Measurements from ENCODE around the gene PSME3IP1. TPM values are rescaled to one million over a fixed set of nuclear protein-coding genes. Genes with fewer than 3 reads are reported as not detected.

The PSME3IP1 gene
- total and polyA plus RNA-seq, 2 experiments from 2014 or later = 64.2 to 73.2 TPM

GRCh38 chr16:57131351-57131970, 54.4 kb downstream of the PSME3IP1 start:
- Histone ChIP-seq H3K4me1 (ENCODE audit: insufficient read depth) (no peaks in the 10 kb centered on the region), H3K4me2 (no peak overlapping the region), H4K20me1 (ENCODE audit: insufficient read depth, poor library complexity, severe bottlenecking) (no peaks in the 10 kb centered on the region), H3K27me3 (no peaks in the 10 kb centered on the region), H3K4me3 (no peak overlapping the region), H3K9me2 (replicated peaks; ENCODE audit: insufficient read depth) (no peaks in the 10 kb centered on the region), H3K27ac (no peak overlapping the region), H3K36me3 (replicated peaks; ENCODE audit: insufficient read depth, low read depth) (no peaks in the 10 kb centered on the region), H2AFZ (no peak overlapping the region), H3K79me2 (no peaks in the 10 kb centered on the region), H3K9me3 (ENCODE audit: low read depth) (no peaks in the 10 kb centered on the region)
- WGBS (ENCODE audit: low lambda C conversion rate, missing lambda C conversion rate) = 89% methylated on average over 17 of the region's 17 CpGs
- DNase-seq (ENCODE audit: low spot score) = no peak
- TF ChIP-seq EZH2phosphoT487 (IDR thresholded peaks at IDR 0.05; ENCODE audit: low read depth, severe bottlenecking, unreplicated experiment) (no peak), EZH2 (IDR thresholded peaks at IDR 0.05; ENCODE audit: borderline replicate concordance) (no peak)
- TF ChIP-seq, protein P1, sequence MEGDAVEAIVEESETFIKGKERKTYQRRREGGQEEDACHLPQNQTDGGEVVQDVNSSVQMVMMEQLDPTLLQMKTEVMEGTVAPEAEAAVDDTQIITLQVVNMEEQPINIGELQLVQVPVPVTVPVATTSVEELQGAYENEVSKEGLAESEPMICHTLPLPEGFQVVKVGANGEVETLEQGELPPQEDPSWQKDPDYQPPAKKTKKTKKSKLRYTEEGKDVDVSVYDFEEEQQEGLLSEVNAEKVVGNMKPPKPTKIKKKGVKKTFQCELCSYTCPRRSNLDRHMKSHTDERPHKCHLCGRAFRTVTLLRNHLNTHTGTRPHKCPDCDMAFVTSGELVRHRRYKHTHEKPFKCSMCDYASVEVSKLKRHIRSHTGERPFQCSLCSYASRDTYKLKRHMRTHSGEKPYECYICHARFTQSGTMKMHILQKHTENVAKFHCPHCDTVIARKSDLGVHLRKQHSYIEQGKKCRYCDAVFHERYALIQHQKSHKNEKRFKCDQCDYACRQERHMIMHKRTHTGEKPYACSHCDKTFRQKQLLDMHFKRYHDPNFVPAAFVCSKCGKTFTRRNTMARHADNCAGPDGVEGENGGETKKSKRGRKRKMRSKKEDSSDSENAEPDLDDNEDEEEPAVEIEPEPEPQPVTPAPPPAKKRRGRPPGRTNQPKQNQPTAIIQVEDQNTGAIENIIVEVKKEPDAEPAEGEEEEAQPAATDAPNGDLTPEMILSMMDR (IDR thresholded peaks at IDR 0.05; ENCODE audit: poor library complexity) = no peak

GRCh38 chr16:57130950-57131321, 54.9 kb downstream of the PSME3IP1 start:
- no peaks in the 10 kb centered on the region for H3K27me3 ChIP-seq
- 96% methylated on average over 6 of the region's 6 CpGs for WGBS (ENCODE audit: low lambda C conversion rate, missing lambda C conversion rate)
- H4K20me1 ChIP-seq (ENCODE audit: insufficient read depth, poor library complexity, severe bottlenecking) = no peaks in the 10 kb centered on the region
- H2AFZ ChIP-seq = no peak overlapping the region
- H3K36me3 ChIP-seq (replicated peaks; ENCODE audit: insufficient read depth, low read depth) = no peaks in the 10 kb centered on the region
- H3K27ac ChIP-seq = no peak overlapping the region
- H3K9me2 ChIP-seq (replicated peaks; ENCODE audit: insufficient read depth) = no peaks in the 10 kb centered on the region
- TF ChIP-seq EZH2phosphoT487 (IDR thresholded peaks at IDR 0.05; ENCODE audit: low read depth, severe bottlenecking, unreplicated experiment) (no peak), EZH2 (IDR thresholded peaks at IDR 0.05; ENCODE audit: borderline replicate concordance) (no peak)
- TF ChIP-seq, protein P1 (IDR thresholded peaks at IDR 0.05; ENCODE audit: poor library complexity) = no peak
- no peaks in the 10 kb centered on the region for H3K4me1 ChIP-seq (ENCODE audit: insufficient read depth)
- DNase-seq (ENCODE audit: low spot score) = no peak
- H3K4me2 ChIP-seq = no peak overlapping the region
- no peaks in the 10 kb centered on the region for H3K79me2 ChIP-seq
- no peaks in the 10 kb centered on the region for H3K9me3 ChIP-seq (ENCODE audit: low read depth)
- H3K4me3 ChIP-seq = no peak overlapping the region

- TF ChIP-seq EZH2 (IDR thresholded peaks at IDR 0.05; ENCODE audit: borderline replicate concordance) (no peak), EZH2phosphoT487 (IDR thresholded peaks at IDR 0.05; ENCODE audit: low read depth, severe bottlenecking, unreplicated experiment) (no peak)
- TF ChIP-seq, protein P1 (IDR thresholded peaks at IDR 0.05; ENCODE audit: poor library complexity) = no peak
- H3K79me2 ChIP-seq = no peaks in the 10 kb centered on the region
- no peaks in the 10 kb centered on the region for H3K27me3 ChIP-seq
- H3K36me3 ChIP-seq (replicated peaks; ENCODE audit: insufficient read depth, low read depth) = no peaks in the 10 kb centered on the region
- no peak overlapping the region for H3K4me3 ChIP-seq
- no peak overlapping the region for H2AFZ ChIP-seq
- no peaks in the 10 kb centered on the region for H3K4me1 ChIP-seq (ENCODE audit: insufficient read depth)
- no peaks in the 10 kb centered on the region for H3K9me3 ChIP-seq (ENCODE audit: low read depth)
- no peak overlapping the region for H3K27ac ChIP-seq
- H3K4me2 ChIP-seq = no peak overlapping the region
- no peak for DNase-seq (ENCODE audit: low spot score)
- no peaks in the 10 kb centered on the region for H4K20me1 ChIP-seq (ENCODE audit: insufficient read depth, poor library complexity, severe bottlenecking)
- no peaks in the 10 kb centered on the region for H3K9me2 ChIP-seq (replicated peaks; ENCODE audit: insufficient read depth)
- WGBS (ENCODE audit: low lambda C conversion rate, missing lambda C conversion rate) = 90% methylated on average over 11 of the region's 11 CpGs
Measured at GRCh38 chr16:57128771-57129389, 57.0 kb downstream of the PSME3IP1 start.
